Neural progenitor cell (in vitro differentiated cells): Measurements from ENCODE around the gene PAM.

Experiments
- CTCF ChIP-seq: fragments of 200-600 bp; sonication (generic); IDR thresholded peaks from 2 replicates; pipeline ENCODE4 v1.5.1; 2017; ENCODE audit warnings: antibody characterized with exemption, mild to moderate bottlenecking
- EZH2 ChIP-seq: fragments of 200-600 bp; sonication (generic); IDR thresholded peaks from 2 replicates; pipeline ENCODE4 v1.6.1; 2017; ENCODE audit warnings: antibody characterized with exemption, mild to moderate bottlenecking, moderate library complexity

- no peak for TF ChIP-seq CTCF
- TF ChIP-seq EZH2, result no peak
Observed at GRCh38 chr5:102895976-102896375, 140.9 kb downstream of the PAM start.
